K562 (cell line): Measurements from ENCODE around the gene LAMTOR5. TPM values are rescaled to one million over a fixed set of nuclear protein-coding genes. Genes with fewer than 3 reads are reported as not detected.

ENCODE experiments used
- ERF ChIP-seq: fragments of 450-650 bp; formaldehyde crosslinking; IDR thresholded peaks from 2 replicates; pipeline ENCODE4 v1.4.0; 2020; ENCODE audit warnings: mild to moderate bottlenecking, mixed read lengths
- ETV5 ChIP-seq: sonication (generic); formaldehyde crosslinking; IDR thresholded peaks from 2 replicates; pipeline ENCODE4 v1.4.0; 2020; ENCODE audit warnings: low read depth, mild to moderate bottlenecking, missing genetic modification reagents
- FOXA3 ChIP-seq, 2 experiments: fragments of 450-650 bp in 1 of 2; sonication (generic) in 1 of 2; formaldehyde crosslinking; IDR thresholded peaks in 1 of 2; conservative IDR thresholded peaks in 1 of 2; 2 replicates each; pipeline versions ENCODE4 v1.4.0 to v1.8.0; 2020 to 2022; ENCODE audit warnings: mild to moderate bottlenecking in 2 of 2, missing genetic modification reagents in 1 of 2
- FOXP1 ChIP-seq: sonication (generic); formaldehyde crosslinking; IDR thresholded peaks from 2 replicates; pipeline ENCODE4 v1.8.0; 2022; ENCODE audit warnings: mild to moderate bottlenecking, missing genetic modification reagents
- HNRNPL ChIP-seq: fragments of 200-400 bp; formaldehyde crosslinking; IDR thresholded peaks from 2 replicates; pipeline ENCODE4 v1.6.1; 2017; ENCODE audit warnings: low read depth, mild to moderate bottlenecking, low read length
- ILF3 ChIP-seq: fragments of 450-650 bp; IDR thresholded peaks from 2 replicates; pipeline ENCODE4 v1.6.1; 2018; ENCODE audit warnings: antibody characterized with exemption, mild to moderate bottlenecking, moderate library complexity, borderline replicate concordance
- NCOA6 ChIP-seq: fragments of 450-650 bp; IDR thresholded peaks from 2 replicates; pipeline ENCODE4 v1.6.1; 2017; ENCODE audit warnings: mild to moderate bottlenecking
- NEUROD1 ChIP-seq: fragments of 150-350 bp; IDR thresholded peaks from 2 replicates; pipeline ENCODE4 v1.6.1; 2014; ENCODE audit warnings: borderline replicate concordance, low read length, low read depth; ENCODE audit not compliant: partially characterized antibody
- PBX2 ChIP-seq, 2 experiments: IDR thresholded peaks in 1 of 2; conservative IDR thresholded peaks in 1 of 2; 2 replicates each; pipeline ENCODE4 v1.6.1; 2016; ENCODE audit warnings: low read depth in 2 of 2, mild to moderate bottlenecking in 1 of 2, missing compliant biosample characterization in 1 of 2, missing genetic modification characterization in 1 of 2, moderate library complexity in 1 of 2
- PKNOX1 ChIP-seq: fragments of 450-650 bp; IDR thresholded peaks from 2 replicates; pipeline ENCODE4 v1.6.1; 2016
- TEAD2 ChIP-seq: fragments of 450-650 bp; IDR thresholded peaks from 2 replicates; pipeline ENCODE4 v1.6.1; 2016; ENCODE audit warnings: missing genetic modification characterization, control low read depth, missing compliant biosample characterization
- ZBTB40 ChIP-seq, 2 experiments: fragments of 450-650 bp in 1 of 2; sonication (generic) in 1 of 2; formaldehyde crosslinking in 1 of 2; IDR thresholded peaks; 2 replicates each; pipeline versions ENCODE4 v1.7.1 to v1.9.0; 2016 to 2022; ENCODE audit warnings: inconsistent platforms in 1 of 2, mild to moderate bottlenecking in 1 of 2, missing genetic modification reagents in 1 of 2
- polyA plus RNA-seq, 8 experiments: library from polyadenylated mRNA; depleted of rRNA in 4 of 8; stranded (reverse) in 5 of 8; unstranded in 3 of 8; fragments of >200 nt; fragmentation: Nextera tagmentation in 2 of 8; fragmentation: Illumina TruSeq in 1 of 8; extraction: Ambion mirVana in 2 of 8; extraction: Trizol in 1 of 8; gene quantifications; 2 replicates each; pipeline versions ENCODE4 v1.2.1 to v1.2.3, GENCODE V29; 2011 to 2014; ENCODE audit warnings: inconsistent platforms in 1 of 8, missing spikeins in 1 of 8
- total RNA-seq, 7 experiments: library from RNA; depleted of rRNA in 6 of 7; stranded (reverse); fragments of >200 nt in 6 of 7; fragmentation: Illumina TruSeq in 2 of 7; extraction: Trizol in 2 of 7; gene quantifications; 2 replicates each; pipeline versions ENCODE4 v1.2.1 to v1.2.3, GENCODE V29; 2011 to 2021; ENCODE audit warnings: low replicate concordance in 1 of 7

Gene LAMTOR5
- total and polyA plus RNA-seq, 9 of the 15 experiments (the other 6 are each of a cell fraction or from before 2014, with no cell fraction given): 118 to 712 (median 241) TPM

GRCh38 chr1:110407260-110408210 is at the start of gene LAMTOR5 (continued):
- TF ChIP-seq PKNOX1: peak; percentile 77
- TF ChIP-seq ERF (CRISPR knock-in tag): peak; percentile 32; the same call in 1 of the 2 replicates
- no peak; the same call in 1 of the 2 replicates for TF ChIP-seq ILF3
- peak; percentile 94 for TF ChIP-seq ETV5 (CRISPR knock-in tag)
- TF ChIP-seq NEUROD1: peak; percentile 94
- TF ChIP-seq PBX2 (CRISPR knock-in tag; IDR thresholded peaks at IDR 0.05; ENCODE audit: low read depth): no peak
- TF ChIP-seq PBX2 (tag; conservative IDR thresholded peaks at IDR 0.05; ENCODE audit: low read depth): no peak
- no peak for TF ChIP-seq HNRNPL
- peak; percentile 98 for TF ChIP-seq FOXP1 (CRISPR knock-in tag)
- TF ChIP-seq ZBTB40 (IDR thresholded peaks at IDR 0.05): peak; percentile 95
- TF ChIP-seq ZBTB40 (CRISPR knock-in tag; IDR thresholded peaks at IDR 0.05): no peak
- TF ChIP-seq NCOA6: peak; percentile 70; the same call in 1 of the 2 replicates
- no peak for TF ChIP-seq TEAD2 (tag)
- TF ChIP-seq FOXA3 (CRISPR knock-in tag; conservative IDR thresholded peaks at IDR 0.05 in 1 of 2, IDR thresholded peaks at IDR 0.05 in 1 of 2): peak in 1 of 2 experiments; percentile 90; a peak in 2 of 4 replicates
